Sigmoid colon (tissue), 7 donors: ENCODE data around the gene IGFBPL1. TPM values are rescaled to one million over a fixed set of nuclear protein-coding genes. Genes with fewer than 3 reads are reported as not detected.

ENCODE experiments used
- DNase-seq: peaks from one replicate; pipeline ENCODE4 v3.0.0-alpha.2; 2019
- H3K27ac ChIP-seq, 4 donors: fragments of 200-600 bp; sonication (generic); one replicate each; pipeline ENCODE4 v1.5.1; 2016 to 2019; ENCODE audit warnings: mild to moderate bottlenecking in 1 of 4
- H3K27me3 ChIP-seq, 3 donors: fragments of 200-600 bp; sonication (generic); one replicate each; pipeline ENCODE4 v1.5.1; 2019; ENCODE audit warnings: mild to moderate bottlenecking in 1 of 3
- H3K36me3 ChIP-seq, 4 donors: fragments of 200-600 bp; sonication (generic); one replicate each; pipeline ENCODE4 v1.5.1; 2016 to 2019
- H3K4me1 ChIP-seq, 4 donors: fragments of 200-600 bp; sonication (generic); one replicate each; pipeline ENCODE4 v1.5.1; 2017 to 2019
- H3K4me3 ChIP-seq, 4 donors: fragments of 200-600 bp; sonication (generic); one replicate each; pipeline ENCODE4 v1.5.1; 2017 to 2019; ENCODE audit warnings: mild to moderate bottlenecking in 2 of 4, moderate library complexity in 1 of 4
- H3K9me3 ChIP-seq, 4 donors: fragments of 200-600 bp in 3 of 4; sonication (generic) in 3 of 4; one replicate each; pipeline versions ENCODE4 v1.5.1 to v1.6.1; 2013 to 2019
- EP300 ChIP-seq, 4 donors: sonication (generic); formaldehyde crosslinking; IDR thresholded peaks; one replicate each; pipeline ENCODE4 v1.6.1; 2017; ENCODE audit warnings: antibody characterized with exemption in 4 of 4
- POLR2A ChIP-seq, 2 donors: fragments of 450-650 bp; IDR thresholded peaks; one replicate each; pipeline ENCODE4 v1.6.1; 2016; ENCODE audit warnings: antibody characterized with exemption in 2 of 2, mild to moderate bottlenecking in 2 of 2, moderate library complexity in 2 of 2
- POLR2AphosphoS5 ChIP-seq, 4 donors: sonication (generic); formaldehyde crosslinking; IDR thresholded peaks; one replicate each; pipeline ENCODE4 v1.6.1; 2017; ENCODE audit warnings: antibody characterized with exemption in 4 of 4
- WGBS, 2 donors: extraction: QIAGEN DNeasy Blood & Tissue Kit; methylation state at CpG; one replicate each; pipeline ENCODE4 v1.1.7; 2013; 5-methylcytosine and 5-hydroxymethylcytosine counted together
- intact Hi-C: fragments of 100-400 bp; cut with DNase I; formaldehyde crosslinking; loops from one replicate; pipeline ENCODE4 v1.15.1; 2023
- polyA plus RNA-seq, 3 donors: library from polyadenylated mRNA; stranded (reverse); fragments of 200-250 nt; gene quantifications; one replicate each; pipeline ENCODE4 v1.2.3, GENCODE V29; 2013
- total RNA-seq, 4 donors: library from RNA; depleted of rRNA; stranded (reverse); fragments of >200 nt; gene quantifications; one replicate each; pipeline ENCODE4 v1.1.0, GENCODE V29; 2016
- TF ChIP-seq, protein P1 (sequence below), 4 experiments: fragments of 450-650 bp in 3 of 4; fragments of 200-600 bp in 1 of 4; IDR thresholded peaks; one replicate each; pipeline ENCODE4 v1.5.1; 2016 to 2019; ENCODE audit warnings: antibody characterized with exemption in 4 of 4, mild to moderate bottlenecking in 3 of 4, moderate library complexity in 2 of 4
- donor health status: healthy with polysubstance abuse.
- donor health status: Bipolar disorder and iron deficiency.
- donor health status: healthy.

IGFBPL1 gene
- total and polyA plus RNA-seq, 7 donors: 0.23 to 2.2 (median 0.87) TPM; not detected in 3

DNA sequence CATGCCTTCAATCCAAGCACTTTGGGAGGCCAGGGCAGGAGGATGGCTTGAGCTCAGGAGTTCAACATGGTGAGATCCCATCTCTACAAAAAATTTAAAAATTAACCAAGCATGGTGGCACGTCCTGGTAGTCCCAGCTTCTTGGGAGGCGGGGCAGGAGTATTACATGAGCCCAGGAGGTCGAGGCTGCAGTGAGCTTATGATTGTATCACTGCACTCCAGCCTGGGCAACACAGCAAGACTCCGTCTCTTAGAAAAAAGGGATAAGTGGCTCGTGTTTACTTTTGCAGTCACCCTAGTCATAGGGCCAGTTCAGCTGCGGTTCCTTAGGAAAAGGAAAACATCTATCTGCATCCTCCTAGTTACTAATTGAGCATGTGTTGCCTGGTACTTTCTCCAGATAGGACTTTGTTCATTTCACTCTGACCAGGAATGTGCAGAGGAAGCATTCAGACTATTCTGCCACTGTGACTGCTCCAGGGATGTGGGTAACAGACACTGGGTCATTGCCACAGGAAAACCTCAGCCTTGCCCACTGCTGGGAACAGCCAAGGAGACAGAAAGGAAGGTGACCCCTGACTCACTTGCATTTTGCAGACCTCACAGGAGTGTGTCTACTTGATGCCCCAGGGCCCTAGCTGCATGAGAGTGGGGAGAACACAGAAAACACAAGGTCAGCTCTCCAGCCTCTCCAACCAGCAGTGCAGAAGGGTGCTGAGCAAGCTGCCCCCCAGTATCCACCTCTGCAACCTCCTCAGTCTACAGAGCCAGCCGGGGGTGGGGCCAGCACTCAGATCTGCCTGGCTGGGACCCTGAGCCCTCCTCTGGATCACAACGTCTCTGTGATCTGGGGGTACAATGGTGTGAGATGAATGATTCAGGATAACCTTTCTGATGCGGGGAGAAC, 65.6 kb downstream of the IGFBPL1 start:
- WGBS, 2 donors: 74 to 75% methylated on average over 9 of the region's 9 CpGs
- TF ChIP-seq POLR2AphosphoS5 (IDR thresholded peaks at IDR 0.05): no peak
- no peak for TF ChIP-seq EP300 (IDR thresholded peaks at IDR 0.05)
- TF ChIP-seq POLR2A (IDR thresholded peaks at IDR 0.05): no peak
- TF ChIP-seq, protein P1, sequence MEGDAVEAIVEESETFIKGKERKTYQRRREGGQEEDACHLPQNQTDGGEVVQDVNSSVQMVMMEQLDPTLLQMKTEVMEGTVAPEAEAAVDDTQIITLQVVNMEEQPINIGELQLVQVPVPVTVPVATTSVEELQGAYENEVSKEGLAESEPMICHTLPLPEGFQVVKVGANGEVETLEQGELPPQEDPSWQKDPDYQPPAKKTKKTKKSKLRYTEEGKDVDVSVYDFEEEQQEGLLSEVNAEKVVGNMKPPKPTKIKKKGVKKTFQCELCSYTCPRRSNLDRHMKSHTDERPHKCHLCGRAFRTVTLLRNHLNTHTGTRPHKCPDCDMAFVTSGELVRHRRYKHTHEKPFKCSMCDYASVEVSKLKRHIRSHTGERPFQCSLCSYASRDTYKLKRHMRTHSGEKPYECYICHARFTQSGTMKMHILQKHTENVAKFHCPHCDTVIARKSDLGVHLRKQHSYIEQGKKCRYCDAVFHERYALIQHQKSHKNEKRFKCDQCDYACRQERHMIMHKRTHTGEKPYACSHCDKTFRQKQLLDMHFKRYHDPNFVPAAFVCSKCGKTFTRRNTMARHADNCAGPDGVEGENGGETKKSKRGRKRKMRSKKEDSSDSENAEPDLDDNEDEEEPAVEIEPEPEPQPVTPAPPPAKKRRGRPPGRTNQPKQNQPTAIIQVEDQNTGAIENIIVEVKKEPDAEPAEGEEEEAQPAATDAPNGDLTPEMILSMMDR (IDR thresholded peaks at IDR 0.05): no peak
- Histone ChIP-seq H3K27ac (no peak overlapping the region), H3K4me1 (peaks cover 0 to 12% (median 8%) of the 10 kb centered on the region in 4 donors), H3K36me3 (no peaks in the 10 kb centered on the region), H3K9me3 (no peaks in the 10 kb centered on the region), H3K4me3 (no peak overlapping the region), H3K27me3 (no peaks in the 10 kb centered on the region)
- DNase-seq: peak; percentile 39
- intact Hi-C loops: no loop called here

DNA sequence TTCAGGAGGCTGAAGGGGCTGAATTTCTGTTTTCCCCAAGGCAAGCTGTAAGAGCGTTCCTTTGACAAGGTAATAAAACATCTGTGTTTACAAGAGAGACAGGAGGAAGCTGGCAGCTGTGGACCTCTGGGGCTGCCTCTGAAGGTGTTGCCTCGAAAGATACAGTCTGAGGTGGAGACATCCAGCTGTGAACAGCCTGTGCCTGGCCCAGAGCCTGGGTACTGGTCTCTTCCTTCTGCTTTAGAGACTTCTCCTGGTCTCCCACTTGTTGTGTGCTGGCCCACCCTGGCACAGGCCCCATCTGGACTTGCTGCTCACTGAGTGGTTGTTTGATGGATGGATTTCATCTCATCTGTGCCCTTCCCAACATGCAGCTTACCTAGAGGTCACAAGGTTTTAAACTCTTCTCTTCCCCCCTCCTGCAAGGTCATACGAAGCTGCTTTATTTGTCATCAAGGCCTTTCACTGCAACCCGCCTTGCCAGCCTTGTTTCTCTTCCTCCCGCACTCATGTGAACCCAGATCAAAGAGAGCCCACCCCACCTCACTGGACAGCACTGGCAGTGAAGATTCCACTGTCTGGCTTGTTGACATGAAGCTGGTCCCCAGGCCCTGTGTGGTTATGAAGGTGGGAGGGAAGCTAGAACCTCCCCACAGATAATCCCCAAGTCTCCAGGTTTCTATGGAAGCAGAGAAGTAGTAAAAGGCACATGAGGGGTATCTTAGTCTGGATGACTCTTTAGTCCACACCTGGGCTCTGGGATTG, 66.7 kb downstream of the IGFBPL1 start:
- no peaks in the 10 kb centered on the region for H3K36me3 ChIP-seq
- H3K27ac ChIP-seq: no peak overlapping the region
- H3K27me3 ChIP-seq: no peaks in the 10 kb centered on the region
- no peak overlapping the region for H3K4me3 ChIP-seq
- H3K9me3 ChIP-seq: no peaks in the 10 kb centered on the region
- no peak for TF ChIP-seq POLR2AphosphoS5 (IDR thresholded peaks at IDR 0.05)
- no peak for TF ChIP-seq POLR2A (IDR thresholded peaks at IDR 0.05)
- TF ChIP-seq, protein P1 (IDR thresholded peaks at IDR 0.05): no peak
- no peak for TF ChIP-seq EP300 (IDR thresholded peaks at IDR 0.05)
- intact Hi-C loops: no loop called here
- H3K4me1 ChIP-seq: peaks cover 0 to 7% (median 0%) of the 10 kb centered on the region in 4 donors
- DNase-seq: peak; percentile 56
- WGBS, 2 donors: 56 to 67% methylated on average over 5 of the region's 5 CpGs

DNA sequence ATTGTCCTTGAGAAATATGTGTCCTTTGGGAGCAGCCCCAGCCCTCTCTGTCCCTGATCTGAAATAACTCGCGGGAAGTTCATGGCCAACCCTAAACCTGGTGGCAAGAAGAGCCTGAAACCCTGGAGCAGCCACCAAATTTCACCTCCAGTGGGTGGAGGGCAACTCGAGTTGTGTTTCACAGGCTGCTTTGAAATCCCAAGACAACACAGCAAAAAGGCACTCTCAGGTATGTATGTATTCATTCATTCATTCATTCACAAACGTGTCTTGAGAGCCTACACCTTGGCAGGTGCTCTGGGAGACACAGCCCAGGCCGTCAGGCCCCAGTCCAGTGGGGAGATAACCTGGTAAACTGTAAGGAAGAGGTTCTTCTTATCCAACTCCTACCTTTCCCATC, 67.4 kb downstream of the IGFBPL1 start:
- no peak for DNase-seq
- Histone ChIP-seq H3K27me3 (no peaks in the 10 kb centered on the region), H3K9me3 (no peaks in the 10 kb centered on the region), H3K27ac (no peak overlapping the region), H3K36me3 (no peaks in the 10 kb centered on the region), H3K4me1 (peaks cover 0 to 7% (median 0%) of the 10 kb centered on the region in 4 donors), H3K4me3 (no peak overlapping the region)
- 63 to 74% methylated on average over 5 of the region's 5 CpGs for WGBS, 2 donors
- TF ChIP-seq POLR2A (IDR thresholded peaks at IDR 0.05) (no peak), POLR2AphosphoS5 (IDR thresholded peaks at IDR 0.05) (no peak), EP300 (IDR thresholded peaks at IDR 0.05) (no peak)
- TF ChIP-seq, protein P1 (IDR thresholded peaks at IDR 0.05): no peak
- intact Hi-C loops: no loop called here

Other genes with a start within 250 kb of the IGFBPL1 start
- 100 to 1,000 TPM in 2 of 4 donors, 10 to 100 TPM in 2; 35.7 to 162 (median 101) TPM for gene ALDH1B1, start 31.8 kb downstream of the IGFBPL1 start, total RNA-seq
- gene ALDH1B1, start 31.8 kb downstream of the IGFBPL1 start, polyA plus RNA-seq: 10 to 100 TPM; 19.2 to 45.0 (median 24.0) TPM
- under 1 TPM; under 0.01 to 0.28 (median 0.07) TPM for gene ANKRD18A, start 196.1 kb upstream of the IGFBPL1 start, total RNA-seq
- 1 to 10 TPM in 1 of 3 donors, under 1 TPM in 2; under 0.01 to 1.4 (median 0.23) TPM for gene ANKRD18A, start 196.1 kb upstream of the IGFBPL1 start, polyA plus RNA-seq